Nucleus accumbens (tissue), 56 donors: ENCODE data around the gene KCNQ4.

Source experiments
- DNase-seq, 56 donors: peaks; one replicate each; lab custom pipeline; 2025; lab: John Stamatoyannopoulos, UW

Gene KCNQ4

DNA sequence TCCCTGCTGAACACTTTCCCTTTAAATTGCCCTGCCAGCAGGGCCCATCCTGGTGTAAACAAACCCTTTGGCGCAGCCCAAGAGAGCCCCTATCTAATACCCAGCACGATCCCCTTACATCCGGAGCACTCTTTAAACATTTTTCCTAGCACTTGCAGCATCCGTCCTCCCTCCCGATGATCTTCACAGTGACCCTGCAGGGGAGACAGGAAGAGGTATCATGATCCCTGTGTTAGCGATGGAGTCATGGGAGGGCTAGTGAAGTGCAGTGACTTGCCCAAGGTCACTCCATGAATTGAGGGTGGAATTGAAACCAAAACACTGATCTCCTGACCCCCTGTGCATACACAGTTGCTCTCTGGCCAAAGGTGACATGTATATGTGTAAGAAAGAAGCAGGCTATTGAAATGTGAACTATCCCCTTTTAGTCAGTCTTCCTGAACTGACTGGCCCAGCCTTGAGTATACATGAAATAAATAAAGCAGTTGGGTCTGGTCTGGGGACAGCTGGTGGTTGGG lies 9.8 kb upstream of the KCNQ4 start:
- no peak for DNase-seq

DNA sequence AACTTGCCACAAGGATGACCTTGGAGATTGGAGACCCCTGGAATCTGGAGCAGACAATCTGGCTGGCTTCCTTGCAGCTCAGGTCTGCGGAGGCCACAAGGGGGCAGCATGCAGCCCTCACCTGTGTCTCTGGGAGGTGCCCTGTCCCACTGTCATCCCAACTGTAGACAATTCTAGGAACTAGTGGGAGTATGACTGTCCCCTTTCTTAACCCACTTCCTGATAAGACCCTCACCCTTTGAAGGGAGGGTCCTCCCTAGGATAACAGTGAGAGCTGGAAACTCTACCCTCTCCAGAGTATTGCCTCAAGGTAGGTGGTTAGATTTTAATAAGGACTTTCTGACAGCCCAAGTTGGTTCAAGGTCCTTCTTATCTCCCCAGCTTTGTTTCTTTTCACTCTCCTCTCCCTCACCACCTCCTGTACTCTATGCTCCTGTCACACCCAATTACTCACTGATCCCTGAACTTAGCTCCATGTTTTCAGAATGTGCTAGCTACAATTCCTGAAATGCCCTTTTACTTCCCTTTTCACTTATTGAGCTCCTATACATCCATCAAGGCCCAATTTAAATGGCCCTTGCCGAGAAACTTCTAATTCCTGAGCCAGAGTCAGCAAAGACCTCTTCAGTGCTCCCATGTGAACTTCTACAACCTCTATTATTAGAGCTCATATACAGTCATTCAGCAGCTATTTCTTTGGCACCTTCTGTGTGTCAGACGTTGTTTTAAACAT lies 9.2 kb upstream of the KCNQ4 start:
- DNase-seq = peak in 17 of 56 donors; percentile 6 to 58 (median 17)

DNA sequence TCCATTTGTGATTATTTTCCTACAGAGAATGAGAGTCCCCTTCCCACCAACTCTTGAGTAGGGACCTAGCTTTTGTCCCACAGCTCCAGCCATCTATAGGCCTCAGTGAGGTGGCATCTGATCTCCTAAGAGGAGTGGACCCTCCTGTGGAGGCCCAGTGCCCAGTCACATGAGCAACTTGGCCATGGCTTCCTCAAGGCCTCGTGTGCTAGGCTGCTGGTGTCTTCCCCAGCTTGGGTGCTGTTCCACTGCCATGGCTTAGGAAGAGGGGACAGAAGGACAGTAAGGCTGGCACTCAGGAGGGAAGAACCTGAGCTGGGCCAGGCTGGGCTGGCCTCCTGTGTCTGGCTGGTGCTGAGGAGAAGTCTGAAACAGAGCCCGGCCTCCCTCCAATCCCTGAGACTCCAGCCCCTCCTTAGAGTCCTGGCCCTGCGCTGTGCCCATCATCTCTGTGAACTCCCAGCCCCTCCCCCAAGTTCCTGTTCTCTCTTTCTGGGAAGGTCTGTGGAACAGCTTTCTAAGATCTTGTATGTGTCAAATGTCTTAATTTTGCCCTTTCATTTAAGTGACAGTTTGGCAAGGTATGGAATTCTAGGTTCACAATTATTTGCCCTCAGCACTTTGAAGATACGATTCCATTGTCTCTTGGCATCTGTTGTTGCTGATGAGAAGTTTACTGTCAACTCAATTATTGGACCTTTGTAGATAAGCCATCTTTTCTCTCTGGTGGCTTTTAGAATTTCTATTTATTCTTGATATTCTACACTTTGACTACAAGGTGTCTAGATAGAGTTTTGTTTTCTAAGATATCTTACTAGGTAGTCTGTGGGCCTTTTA lies 7.1 kb upstream of the KCNQ4 start:
- no peak for DNase-seq

DNA sequence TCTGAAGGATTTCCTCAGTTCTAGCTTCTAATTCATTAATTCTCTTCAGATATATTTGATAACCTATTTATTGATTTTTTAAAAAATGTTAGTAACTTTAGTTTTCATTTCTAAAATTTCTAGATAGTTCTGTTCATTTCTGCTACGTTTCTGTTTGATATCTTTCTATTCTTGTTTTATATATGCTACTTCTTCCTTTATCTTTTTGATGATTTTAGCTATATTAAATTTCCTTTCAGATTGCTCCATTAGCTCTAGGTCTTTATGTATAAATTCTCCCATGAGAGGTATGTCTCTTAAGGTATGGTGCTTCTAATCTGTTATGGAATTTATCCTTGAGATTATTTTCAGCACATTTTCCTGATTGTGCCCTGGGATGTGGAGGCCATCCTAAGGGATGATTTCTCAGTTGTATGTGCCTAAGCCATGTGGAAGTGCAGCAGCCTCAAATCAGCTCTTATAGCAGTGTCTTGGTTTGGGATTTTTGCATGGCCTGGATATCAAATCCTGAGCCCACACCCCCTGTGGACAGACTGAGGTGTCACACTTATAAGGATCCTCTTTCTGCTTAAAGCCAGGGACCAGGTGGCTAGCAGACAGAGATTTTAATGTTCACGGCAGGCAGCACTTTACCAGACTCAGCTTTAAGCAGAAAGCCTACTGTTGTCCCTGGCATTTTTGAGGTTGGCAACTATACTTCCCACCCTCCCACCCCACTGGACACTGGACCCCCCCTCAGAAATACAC lies 6.2 kb upstream of the KCNQ4 start:
- DNase-seq = no peak

DNA sequence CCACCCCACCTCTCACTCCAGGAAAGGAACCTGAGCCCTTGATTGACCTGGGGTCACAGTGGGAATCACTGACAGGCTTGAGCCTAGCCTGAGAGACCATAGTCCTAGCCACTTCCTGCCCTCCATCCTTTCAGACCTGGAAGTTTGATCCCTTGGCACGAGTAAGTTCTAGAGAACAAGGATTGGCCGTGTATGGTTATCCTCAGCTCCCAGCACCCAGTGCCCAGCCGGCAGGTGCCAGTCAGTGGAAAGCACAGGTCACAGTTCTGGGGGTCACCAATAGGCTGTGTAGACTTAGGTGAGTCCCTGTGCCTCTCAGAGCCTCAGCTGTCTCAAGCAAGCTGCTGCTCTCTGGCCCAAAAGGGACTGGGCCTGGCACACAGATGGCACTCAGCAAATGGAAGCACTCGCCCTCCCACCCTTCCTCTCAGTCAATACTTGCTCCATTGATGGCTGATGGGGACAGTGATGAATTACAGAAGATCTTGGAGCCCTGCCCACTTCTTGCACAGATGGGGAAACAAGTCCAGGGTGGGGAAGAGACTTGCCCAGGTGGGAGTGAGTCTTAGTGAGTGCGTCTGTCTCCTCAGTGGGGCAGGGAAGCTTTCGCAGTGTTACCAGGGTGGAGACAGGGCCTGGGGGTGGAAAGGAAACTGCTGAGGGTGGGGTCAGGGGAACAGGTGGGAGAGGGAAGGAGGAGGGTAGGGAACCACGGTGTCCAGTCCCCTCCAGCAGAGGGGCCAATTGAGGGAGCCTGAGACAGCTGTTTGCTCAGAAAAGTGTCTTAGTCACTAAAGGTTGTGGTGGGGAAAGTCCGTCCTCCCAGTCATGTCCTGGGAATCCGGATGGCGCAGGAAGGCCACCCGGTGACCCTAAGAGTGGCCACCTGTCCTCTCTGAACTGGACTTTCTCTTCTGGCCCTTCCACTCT lies 2.6 kb upstream of the KCNQ4 start:
- no peak for DNase-seq

DNA sequence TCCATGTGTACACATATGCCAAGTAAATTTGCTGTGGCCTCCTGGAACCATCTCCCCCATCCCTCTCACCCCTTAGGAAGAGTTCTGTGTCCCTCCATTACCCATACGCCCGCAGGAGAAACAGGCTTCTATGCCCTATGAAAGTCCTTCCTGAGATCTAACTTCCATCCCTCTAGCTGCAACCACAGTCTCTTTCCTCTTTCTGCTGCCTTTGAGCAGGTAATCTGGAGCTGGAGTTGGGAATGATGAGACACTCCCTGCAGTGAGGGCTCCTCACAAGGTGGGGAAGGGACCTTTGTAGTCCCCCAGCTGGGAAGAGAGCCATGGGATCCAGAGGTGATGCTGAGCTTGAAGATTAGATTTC lies 2.0 kb upstream of the KCNQ4 start:
- no peak for DNase-seq

DNA sequence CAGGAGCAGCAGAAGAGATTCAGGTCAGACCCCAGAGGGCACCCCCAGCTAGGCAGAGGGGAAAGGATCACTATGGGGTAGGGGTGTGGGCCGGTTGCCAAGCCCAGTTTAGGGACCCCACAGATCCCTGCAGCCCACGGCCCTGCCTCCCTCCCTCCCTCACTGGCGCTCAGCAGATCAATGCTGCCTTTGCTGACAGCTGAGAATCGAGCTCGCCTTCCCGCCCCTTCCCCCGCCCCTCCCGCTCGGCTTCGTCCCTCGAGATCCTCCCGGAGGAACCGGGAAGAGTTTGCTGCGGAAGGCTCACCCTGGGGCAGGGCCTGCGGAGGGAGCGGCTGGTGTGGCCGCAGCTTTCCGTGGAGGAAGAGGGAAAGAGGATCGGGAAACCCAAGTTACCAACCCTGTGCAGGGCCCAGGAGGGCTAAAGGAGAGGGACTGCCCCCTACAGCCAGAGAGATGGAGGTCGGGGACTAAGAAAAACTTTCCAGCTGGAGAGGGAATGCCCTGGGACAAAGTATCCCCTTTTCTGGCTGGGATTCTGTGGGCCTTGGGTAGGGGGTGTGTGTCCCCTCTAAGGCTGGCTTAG lies 1.1 kb upstream of the KCNQ4 start:
- peak in 1 of 56 donors; percentile 24 for DNase-seq

DNA sequence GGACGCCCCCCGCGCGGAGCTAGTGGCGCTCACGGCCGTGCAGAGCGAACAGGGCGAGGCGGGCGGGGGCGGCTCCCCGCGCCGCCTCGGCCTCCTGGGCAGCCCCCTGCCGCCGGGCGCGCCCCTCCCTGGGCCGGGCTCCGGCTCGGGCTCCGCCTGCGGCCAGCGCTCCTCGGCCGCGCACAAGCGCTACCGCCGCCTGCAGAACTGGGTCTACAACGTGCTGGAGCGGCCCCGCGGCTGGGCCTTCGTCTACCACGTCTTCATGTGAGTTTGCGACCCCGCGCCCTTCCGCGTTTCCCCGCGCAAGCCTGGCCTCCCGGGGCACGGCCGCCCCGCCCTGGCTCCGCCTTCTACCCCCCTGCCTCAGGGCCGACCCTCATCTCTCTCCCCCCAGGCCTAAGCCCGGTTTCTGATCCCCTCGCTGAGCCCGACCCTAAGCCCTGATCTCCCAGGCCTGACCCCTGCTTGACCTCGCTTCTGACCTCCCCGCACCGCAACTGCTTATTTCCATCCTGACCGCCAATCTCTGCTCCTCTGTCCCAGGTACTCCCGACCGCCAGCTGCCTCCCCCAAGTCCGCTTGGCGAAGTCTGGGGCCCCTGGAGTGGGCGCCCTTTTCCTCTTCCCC lies 669 bp downstream of the KCNQ4 start:
- no peak for DNase-seq

DNA sequence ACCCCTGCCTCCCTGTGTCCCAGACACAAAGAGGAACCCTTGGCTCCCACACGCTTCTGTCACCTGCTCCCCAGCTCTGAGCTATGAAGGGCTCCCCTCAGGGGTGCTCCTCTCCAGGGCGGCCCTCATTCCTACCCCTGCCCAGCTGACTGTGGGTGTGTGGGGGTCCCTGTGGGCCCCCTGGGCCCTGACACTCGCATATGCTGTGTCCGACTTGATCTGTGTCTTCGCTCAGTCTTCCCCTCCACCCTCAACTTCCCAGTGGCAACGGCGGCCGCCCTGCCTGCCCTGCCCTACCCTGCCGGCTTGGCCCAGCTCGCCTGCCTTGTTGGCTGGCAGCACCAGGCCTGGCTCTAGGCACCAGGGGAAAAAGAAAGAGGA lies 1.2 kb downstream of the KCNQ4 start:
- DNase-seq = peak in 3 of 56 donors; percentile 9 to 45 (median 21)

DNA sequence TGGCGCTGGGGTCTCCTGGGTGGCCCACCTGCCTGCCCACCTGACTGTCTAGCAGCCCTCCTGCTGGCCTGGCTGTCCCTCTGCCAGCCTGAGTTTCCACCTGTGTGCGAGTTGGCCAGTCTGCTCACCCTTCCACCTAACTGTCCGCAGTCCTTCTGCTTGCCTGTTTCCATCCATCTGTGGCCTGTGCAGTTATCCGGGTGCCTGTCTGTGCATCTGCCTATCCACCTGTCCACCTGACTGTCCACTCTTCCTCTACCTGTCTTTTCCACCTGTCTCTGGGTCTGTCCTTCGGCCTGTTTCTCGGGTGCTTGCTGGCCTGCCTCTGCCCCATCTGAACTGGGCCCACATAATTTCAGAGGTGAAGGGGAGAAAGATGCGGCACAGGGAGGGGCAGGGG lies 1.9 kb downstream of the KCNQ4 start:
- no peak for DNase-seq

DNA sequence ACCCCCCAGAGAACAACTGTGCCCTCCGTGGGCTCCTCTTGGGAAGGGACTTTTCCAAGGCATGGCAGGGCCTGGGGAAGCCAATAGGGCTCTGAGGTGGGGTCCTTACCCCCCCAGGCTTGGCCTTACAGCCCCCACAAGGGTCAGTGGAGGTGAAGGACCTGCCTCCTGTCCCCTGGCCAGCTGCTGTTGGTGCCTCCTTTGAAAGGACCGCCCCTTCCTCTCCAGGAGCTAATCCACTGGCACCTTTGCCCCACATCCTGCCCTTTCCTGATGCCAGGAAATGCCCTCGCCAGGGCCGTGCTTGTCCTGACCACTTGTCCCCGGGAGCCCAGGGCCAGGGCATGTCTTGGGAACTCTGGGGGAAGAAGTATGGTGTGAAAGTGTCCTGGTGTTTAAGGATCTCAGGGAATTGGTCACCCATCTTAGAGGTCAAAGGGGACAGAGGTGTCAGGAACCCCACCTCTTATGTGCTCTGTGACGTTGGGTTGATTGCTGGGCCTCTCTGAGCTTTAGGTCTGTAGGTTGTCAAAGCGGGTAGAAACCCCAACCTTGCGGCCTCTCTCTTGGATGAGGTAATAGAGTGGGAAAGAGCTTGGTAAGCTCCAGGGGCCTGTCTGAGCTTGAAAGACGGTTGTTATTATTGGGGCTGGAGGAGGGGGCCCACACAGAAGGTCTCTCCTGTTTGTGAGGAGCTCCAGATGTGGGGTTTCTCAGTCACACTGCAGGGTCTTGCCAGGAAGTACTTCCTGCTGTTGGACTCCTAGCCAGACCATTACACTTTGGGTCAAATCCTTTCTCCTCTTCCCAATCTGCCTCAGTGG lies 2.8 kb downstream of the KCNQ4 start:
- DNase-seq = no peak

DNA sequence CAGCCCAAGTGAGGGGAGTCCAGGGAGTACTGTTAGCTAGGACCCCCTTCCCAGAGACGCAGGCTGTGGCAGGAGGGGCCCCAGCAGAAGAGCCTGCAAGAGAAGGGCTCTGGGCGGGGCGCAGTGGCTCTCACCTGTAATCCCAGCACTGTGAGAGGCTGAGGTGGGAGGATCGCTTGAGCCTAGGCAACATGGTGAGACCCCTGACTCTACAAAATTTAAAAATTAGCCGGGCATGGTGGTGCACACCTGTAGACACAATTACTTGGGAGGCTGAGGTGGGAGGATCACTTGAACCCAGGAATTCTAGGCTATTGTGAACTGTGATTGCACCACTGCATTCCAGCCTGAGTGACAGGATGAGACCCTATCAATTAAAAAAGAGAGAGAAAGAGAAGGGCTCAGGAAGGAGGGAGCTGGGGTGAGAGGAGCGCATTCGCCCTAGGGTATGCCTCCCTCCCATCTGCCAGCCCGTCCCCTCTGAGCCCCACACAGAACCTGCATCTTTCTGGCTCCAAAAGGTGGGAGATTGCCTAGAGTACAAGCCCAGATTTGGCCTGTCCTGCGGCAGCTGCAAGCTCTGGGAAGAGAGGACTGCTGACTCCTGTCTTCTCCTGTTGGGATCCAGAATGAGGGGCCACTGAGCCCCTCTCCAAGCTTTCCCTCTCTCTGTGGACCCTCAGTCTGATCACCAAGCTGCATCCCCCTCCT lies 3.6 kb downstream of the KCNQ4 start:
- DNase-seq = no peak

DNA sequence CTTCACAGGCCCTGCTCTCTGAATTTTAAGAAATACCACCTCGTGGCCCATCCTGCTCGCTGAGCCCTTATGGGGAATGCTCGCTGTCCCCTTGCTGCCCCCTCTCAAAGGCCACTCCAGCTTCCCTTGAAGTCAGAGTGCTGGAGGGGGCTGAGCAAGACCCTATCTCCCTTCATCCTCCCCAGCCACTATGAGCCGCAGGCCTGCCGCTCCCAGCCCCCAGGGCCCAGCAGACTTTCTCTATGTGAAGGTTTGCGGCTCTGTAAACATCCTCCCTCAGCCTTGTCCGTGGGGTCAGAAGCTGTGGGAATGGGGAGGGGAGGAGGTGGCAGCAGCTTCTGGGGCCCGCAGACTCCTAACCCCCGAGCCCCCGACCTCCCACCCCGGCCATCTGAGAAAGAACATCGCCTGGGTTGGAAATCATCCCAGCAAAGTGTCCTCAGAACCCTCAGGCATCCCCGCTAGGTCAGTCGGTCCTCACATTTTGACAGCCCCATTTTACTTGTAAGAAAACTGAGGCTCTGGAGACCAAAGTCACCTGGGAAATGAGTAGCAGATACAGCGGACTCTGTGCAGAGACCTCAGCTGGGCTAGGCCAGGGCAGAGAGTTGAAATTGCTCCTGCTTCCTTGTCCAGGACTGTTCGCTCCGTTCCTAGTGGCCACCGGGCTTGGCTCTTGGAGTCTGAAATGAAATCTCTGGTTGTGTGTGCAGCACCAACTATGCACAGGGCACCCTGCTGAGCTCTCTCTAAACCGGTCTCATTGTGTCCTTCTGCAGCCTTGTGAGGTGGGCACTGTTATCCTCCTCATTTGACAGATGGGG lies 4.4 kb downstream of the KCNQ4 start:
- DNase-seq = no peak

DNA sequence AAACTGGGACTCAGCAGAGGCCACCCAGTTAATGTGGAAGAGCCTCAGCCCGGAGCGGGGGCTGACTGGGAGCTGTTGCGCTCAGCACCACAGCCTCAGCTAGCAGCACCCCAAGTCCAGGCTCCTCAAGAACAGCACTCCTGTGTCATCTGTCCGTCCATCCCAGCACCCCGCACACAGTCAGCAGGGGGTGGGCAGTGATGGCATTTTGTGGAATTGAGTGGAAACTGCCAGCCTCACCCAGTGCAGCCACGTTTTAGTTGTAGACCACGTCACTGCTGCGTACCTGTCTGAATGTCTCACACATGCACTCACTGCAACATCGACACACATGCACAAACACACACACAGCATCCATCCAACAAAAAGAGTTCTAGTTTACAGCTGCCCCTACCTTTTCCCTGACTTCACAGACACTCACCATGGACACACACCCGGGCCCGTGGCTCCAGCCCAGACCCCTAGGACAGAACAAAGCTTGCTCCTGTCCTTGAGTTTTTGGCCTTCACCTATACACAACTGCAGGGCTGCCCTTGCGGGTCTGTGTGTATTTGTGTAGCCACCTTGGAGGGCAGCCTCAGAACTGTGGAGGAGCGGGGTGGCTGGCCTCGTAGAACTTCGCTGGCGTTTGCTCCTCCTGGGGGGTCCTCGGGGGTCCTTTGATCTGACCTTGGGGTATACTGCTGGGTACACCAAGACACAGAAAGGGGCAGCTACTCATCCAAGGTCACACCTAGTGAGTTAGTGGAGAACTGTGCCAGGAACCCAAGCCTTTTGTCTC lies 5.2 kb downstream of the KCNQ4 start:
- DNase-seq = no peak

DNA sequence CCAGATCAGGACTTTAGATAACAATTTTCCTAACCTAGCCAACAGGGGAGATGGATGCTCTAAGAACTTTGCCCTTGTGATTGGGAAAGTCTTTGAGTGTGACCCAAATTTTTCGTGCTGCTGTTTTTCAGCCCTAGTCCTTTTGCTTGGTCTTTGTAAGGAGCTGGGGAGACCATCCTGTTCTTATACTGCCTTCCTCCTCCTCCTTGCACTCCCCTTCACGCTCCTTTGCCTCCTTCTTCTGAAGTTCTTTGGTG lies 5.7 kb downstream of the KCNQ4 start:
- DNase-seq = no peak
